ENCODE data around the gene MYO18B. TPM values are rescaled to one million over a fixed set of nuclear protein-coding genes. Genes with fewer than 3 reads are reported as not detected.

MYO18B gene, protein sequence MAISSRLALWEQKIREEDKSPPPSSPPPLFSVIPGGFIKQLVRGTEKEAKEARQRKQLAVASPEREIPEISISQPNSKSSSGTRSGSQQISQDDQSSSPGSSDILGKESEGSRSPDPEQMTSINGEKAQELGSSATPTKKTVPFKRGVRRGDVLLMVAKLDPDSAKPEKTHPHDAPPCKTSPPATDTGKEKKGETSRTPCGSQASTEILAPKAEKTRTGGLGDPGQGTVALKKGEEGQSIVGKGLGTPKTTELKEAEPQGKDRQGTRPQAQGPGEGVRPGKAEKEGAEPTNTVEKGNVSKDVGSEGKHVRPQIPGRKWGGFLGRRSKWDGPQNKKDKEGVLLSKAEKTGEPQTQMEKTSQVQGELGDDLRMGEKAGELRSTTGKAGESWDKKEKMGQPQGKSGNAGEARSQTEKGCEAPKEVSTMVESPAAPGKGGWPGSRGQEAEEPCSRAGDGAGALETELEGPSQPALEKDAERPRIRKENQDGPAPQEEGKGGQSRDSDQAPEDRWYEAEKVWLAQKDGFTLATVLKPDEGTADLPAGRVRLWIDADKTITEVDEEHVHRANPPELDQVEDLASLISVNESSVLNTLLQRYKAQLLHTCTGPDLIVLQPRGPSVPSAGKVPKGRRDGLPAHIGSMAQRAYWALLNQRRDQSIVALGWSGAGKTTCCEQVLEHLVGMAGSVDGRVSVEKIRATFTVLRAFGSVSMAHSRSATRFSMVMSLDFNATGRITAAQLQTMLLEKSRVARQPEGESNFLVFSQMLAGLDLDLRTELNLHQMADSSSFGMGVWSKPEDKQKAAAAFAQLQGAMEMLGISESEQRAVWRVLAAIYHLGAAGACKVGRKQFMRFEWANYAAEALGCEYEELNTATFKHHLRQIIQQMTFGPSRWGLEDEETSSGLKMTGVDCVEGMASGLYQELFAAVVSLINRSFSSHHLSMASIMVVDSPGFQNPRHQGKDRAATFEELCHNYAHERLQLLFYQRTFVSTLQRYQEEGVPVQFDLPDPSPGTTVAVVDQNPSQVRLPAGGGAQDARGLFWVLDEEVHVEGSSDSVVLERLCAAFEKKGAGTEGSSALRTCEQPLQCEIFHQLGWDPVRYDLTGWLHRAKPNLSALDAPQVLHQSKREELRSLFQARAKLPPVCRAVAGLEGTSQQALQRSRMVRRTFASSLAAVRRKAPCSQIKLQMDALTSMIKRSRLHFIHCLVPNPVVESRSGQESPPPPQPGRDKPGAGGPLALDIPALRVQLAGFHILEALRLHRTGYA (N-terminal part only)
- total RNA-seq: 12.0 TPM

DNA sequence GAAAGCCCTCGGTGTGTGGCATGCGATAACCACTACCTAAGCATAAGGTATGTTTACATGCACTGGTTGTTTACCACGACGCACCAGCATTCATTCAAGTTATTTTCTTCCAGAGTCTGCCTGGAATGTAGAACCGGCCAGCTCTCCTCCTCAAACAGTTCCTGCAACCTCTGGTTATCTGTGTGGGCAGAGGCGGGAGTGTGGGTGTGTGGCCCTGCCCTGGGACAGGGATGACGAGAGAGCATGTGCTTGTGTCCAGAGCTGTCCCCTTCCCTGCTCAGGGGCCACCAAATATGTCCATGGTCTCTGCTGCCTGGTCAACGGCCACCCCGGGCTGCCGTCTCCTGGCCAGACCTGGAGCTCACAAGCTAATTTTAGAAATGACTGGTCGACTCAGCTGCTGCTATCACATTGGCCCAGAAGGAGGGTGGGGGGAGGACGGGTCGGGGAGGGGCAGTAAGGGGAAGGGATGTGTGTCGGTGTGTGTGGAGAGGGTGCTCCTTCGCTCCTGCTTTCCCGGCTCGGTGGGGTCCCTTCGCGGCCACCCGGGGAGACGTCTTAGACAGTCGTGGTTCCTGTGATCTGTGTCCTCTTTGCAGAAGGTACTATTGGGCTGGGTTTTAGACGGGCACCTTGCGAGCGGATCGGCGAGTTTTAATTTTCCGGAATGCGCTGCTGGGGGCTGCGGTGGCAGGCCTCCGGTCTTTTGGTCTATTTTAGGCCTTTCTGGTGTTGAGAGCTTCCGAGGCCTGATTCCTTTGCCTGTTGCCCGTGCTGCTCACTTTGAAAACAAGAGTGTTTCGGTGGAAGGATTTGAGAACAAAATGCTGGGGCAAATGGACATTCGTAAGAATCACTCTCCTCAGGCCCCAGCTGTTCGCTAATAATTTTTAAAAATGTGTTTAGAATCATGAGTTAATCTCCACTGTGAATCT, at the start of gene MYO18B:
MYO18B (plus strand) TSS at position 497 of the 935 bp plus-strand sequence. CDS start 18,905 bp downstream, outside the sequence.
- Histone ChIP-seq H3K36me3 (no peaks in the 10 kb centered on the region), H3K4me3 (peak within 1 kb of the TSS; percentile 49 to 65), H3K27ac (peak within 1 kb of the TSS; percentile 70 to 88), H3K27me3 (no peaks in the 10 kb centered on the region), H3K9me3 (no peaks in the 10 kb centered on the region), H3K4me1 (peaks cover 0 to 12% of the 10 kb centered on the region in 2 donors)
- TF ChIP-seq, protein P1, sequence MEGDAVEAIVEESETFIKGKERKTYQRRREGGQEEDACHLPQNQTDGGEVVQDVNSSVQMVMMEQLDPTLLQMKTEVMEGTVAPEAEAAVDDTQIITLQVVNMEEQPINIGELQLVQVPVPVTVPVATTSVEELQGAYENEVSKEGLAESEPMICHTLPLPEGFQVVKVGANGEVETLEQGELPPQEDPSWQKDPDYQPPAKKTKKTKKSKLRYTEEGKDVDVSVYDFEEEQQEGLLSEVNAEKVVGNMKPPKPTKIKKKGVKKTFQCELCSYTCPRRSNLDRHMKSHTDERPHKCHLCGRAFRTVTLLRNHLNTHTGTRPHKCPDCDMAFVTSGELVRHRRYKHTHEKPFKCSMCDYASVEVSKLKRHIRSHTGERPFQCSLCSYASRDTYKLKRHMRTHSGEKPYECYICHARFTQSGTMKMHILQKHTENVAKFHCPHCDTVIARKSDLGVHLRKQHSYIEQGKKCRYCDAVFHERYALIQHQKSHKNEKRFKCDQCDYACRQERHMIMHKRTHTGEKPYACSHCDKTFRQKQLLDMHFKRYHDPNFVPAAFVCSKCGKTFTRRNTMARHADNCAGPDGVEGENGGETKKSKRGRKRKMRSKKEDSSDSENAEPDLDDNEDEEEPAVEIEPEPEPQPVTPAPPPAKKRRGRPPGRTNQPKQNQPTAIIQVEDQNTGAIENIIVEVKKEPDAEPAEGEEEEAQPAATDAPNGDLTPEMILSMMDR (IDR thresholded peaks at IDR 0.05): no peak
- intact Hi-C loops (cut with DNase I): loop anchor here (2.0 to 10.0 kb wide), 2 partner anchors 19 to 847 kb away; no protein-coding TSS in a partner anchor
- peak; percentile 63 to 90 for DNase-seq (ENCODE audit: low spot score in 2 of 2)

DNA sequence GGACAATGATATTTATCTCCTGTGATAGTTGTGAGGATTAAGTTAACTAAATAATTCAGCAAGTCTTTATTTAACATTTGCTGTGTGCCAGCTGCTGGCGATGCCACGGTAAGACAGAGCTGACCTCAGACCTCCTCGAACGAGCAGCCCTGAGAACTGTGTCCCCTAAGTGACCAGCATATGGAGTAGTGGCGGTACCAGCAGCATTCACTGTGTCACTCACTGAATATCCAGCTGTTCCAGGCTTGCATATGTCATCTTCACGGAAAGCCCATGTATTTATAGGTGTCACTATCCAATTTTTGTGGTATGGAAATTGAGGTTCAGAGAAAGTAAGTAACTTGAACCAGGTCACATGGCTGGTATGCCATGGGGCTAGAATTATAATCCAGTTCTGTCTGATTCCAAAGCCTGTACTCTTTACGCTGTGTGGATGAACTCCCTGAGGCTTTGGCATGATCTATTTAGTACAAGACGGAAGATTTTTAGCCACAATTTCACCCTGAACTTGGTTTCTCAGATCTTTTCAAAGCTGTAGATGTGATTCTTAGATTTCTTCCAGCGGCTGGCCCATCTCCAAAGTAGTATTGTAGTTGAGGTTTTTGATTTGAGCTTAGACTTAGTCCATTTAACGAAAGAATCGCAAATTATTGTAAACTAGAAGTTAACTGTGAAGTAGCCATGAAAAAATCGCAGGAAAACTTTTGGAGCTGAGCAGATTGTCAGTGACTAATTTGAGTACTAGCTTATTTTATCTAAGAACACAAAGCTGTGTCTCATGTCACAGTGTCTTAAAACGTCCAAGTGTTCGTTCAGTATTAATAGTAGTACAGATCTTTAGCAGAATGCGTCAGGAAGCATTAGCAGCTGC, 49.4 kb upstream of the MYO18B start:
- intact Hi-C loops (cut with DNase I): no loop called here
- no peak for DNase-seq (ENCODE audit: low spot score in 2 of 2)

DNA sequence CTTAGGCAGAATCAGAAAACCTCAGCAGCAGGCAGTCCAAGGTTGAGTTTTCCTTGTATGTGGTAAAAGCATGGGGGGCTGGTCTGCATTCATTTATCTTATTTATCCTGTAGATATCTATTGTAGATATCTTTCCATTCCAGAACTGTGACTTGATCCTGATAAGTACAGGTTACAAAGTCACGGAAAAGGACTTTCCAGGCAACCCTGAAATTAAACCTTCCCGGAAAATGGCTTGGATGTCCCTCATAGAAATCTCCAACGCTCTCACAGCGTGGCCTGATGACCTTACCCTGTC, 48.8 kb upstream of the MYO18B start:
- intact Hi-C loops (cut with DNase I): no loop called here
- Histone ChIP-seq H3K27me3 (no peaks in the 10 kb centered on the region), H3K27ac (no peak overlapping the region), H3K36me3 (peaks cover 0 to 7% of the 10 kb centered on the region in 2 donors), H3K4me3 (no peak overlapping the region), H3K9me3 (no peaks in the 10 kb centered on the region), H3K4me1 (no peaks in the 10 kb centered on the region)
- no peak for DNase-seq (ENCODE audit: low spot score in 2 of 2)
- TF ChIP-seq, protein P1 (IDR thresholded peaks at IDR 0.05): no peak

More for the DNA sequence above, 49.4 kb upstream of the MYO18B start:
- H3K36me3 ChIP-seq: peaks cover 0 to 7% of the 10 kb centered on the region in 2 donors
- TF ChIP-seq, protein P1 (IDR thresholded peaks at IDR 0.05): no peak
- no peak overlapping the region for H3K27ac ChIP-seq
- no peak overlapping the region for H3K4me3 ChIP-seq
- H3K9me3 ChIP-seq: no peaks in the 10 kb centered on the region
- H3K4me1 ChIP-seq: no peaks in the 10 kb centered on the region
- H3K27me3 ChIP-seq: no peaks in the 10 kb centered on the region

DNA sequence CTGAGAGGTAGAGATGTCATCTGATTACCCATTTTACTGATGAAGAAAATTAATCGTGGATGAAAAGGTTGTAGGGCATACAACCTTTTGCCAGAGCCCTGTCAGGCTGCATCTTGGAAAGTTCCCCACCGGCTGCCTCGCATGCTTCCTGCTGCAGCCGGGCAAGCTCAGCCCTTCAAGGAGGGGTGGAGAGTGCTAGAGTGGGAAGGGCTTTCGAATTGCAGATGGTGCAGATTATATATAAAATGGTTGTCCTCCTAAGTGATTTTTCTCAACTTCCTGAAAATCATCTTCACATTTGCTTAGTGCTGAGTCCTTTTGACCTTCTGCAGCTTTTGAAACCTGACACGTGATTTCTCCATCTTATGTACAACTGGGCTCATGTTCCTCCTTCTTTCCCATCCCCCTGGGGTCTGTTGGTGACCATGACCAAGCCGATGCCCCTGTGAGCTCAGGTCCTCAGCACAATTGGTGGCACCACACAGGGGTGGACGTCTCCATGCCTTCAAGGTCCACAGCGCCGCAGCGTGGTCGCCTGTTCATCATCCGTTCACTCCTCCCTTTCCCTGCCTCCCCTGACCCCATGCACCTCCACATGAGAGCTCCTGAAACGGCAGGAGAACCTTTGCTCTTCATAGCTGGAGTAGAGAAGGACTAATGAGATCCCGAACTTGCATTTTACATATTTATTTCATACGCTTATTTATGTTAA, 47.6 kb upstream of the MYO18B start:
- Histone ChIP-seq H3K9me3 (no peaks in the 10 kb centered on the region), H3K27ac (no peak overlapping the region), H3K36me3 (peaks cover 0 to 7% of the 10 kb centered on the region in 2 donors), H3K4me3 (no peak overlapping the region), H3K4me1 (no peaks in the 10 kb centered on the region), H3K27me3 (no peaks in the 10 kb centered on the region)
- no peak for DNase-seq (ENCODE audit: low spot score in 2 of 2)
- intact Hi-C loops (cut with DNase I): no loop called here
- TF ChIP-seq, protein P1 (IDR thresholded peaks at IDR 0.05): no peak

All from ascending aorta (tissue), 2 donors.